GM21619 (cell line): ENCODE results near the gene PDE12.
"Not testable (repeated sequence)": the region's sequence is repeated elsewhere in the genome, so short reads cannot be mapped to it uniquely, and the experiment has no call there.

Experiments
- ATAC-seq: cut with Tn5 transposase; IDR thresholded peaks from one replicate; pipeline ENCODE4 v1.9.1; 2021; ENCODE audit not compliant: unreplicated experiment

PDE12 gene

GRCh38 chr3:57582474-57583168, 26.5 kb downstream of the PDE12 start:
- no peak for ATAC-seq

DNA sequence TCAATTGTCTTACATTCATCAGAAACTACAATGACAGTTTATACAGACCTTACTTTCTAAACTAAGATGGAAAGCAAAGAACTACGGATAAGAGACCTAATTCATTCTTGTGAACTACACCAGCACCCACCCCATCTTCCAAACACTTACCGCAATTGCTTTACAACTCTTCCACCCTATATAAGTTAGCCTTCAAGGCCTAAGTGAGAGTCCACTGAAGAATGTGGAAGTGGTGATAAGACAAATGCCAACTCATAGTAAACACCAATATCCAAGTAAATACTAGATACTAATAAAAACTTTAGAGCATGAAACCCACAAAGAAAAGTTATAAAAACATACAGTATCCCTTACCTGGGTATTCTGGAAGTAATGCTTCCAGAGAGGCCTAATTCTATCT, 27.5 kb downstream of the PDE12 start:
- no peak for ATAC-seq

- no peak for ATAC-seq
These were observed 30.7 kb downstream of the PDE12 start for GRCh38 chr3:57586778-57587177.

GRCh38 chr3:57587905-57588304, 31.8 kb downstream of the PDE12 start:
- no peak for ATAC-seq

- ATAC-seq: no peak
These were observed 36.2 kb downstream of the PDE12 start for GRCh38 chr3:57592306-57592705.

DNA sequence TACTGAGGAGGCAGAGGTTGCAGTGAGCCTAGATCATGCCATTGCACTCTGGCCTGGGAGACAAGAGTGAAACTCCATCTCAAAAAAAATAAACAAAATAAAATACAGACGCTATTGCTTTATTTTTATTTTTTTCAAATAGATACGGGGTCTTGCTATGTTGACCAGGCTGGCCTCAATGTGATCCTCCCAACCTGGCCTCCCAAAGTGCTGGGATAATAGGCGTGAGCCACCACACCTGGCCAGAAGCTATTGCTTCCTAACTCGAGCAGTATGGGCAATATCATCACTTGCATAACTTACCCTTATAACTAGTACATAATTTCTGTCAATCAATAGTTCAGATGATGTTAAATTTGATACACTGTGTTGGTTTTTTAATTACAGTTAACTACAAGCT, 38.1 kb downstream of the PDE12 start:
- no peak for ATAC-seq

- no peak for ATAC-seq
These were observed 38.5 kb downstream of the PDE12 start for GRCh38 chr3:57594576-57594975.

DNA sequence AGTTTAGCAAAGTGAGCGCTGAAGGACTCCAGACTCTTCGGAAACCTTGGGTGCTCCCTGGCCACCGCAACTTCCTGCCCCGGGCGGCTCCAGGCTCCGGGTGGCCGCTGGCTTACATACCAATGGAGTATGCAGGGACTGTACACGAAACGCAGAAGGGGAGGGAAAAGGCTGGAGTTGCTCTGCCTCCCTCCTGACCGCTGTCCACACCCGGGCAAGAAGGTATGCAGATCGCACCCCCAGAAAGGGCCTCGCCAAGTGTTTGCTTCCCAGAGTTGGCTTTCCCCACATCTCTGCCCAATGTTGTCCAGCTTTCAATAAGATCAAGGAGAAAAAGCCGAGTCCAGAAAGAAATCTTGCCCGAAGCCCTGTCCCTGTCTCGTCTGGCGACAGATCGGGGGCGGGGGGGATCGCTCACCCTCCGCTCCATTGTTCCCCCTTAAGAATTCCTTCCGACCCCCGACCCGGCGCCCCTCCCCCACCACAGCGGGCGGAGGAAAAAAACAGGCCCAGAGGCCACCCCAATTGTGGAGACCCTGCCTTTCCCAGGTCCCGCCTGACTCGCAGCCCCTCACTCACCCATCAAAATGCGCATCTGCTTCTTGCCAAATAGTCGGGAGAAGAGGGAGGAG, 40.5 kb downstream of the PDE12 start:
- peak; percentile 0 for ATAC-seq

DNA sequence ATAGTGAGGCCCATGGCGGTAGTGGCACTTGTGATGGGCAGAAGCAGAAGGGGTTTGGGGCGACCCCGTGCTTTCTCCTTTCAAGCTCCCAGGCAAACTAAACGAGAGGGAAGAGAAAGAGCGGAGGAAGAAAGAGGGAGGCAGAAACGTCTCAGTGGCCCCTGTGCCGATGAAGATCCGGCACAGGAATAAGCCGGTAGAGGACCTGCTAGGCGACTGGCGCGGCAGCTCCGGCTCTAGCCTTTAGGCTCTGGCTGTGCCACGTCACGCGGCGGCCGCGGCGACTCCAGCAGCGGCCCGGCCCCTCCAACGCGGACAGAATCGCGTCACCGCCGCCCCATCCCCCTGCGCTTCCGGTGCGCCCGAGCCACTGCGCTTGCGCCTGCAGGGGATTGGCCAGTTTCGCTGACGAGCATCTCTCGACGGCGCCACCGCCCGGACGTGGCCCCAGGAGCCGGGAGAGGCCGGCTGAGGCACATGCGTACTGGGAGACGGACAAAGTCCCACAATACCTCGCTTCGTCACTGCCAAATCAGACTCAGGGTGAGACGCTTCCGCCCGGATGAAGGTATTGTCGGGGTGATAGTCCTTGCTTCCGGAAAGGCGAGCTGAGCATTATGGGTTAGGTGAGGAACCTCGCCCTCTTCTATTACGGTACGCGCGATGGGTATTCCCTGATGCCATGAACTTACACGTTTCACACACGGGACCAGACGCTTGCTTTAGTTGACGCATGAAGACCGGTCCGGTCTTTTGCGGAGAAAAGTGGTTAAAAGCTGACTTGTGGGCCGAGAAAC, 41.3 kb downstream of the PDE12 start, which contains the start of gene ARF4:
Gene ARF4 (minus strand): TSS at position 218 of the 797 bp plus-strand sequence. CDS start 204 bp downstream, at position 14.
- peak; percentile 92 for ATAC-seq

DNA sequence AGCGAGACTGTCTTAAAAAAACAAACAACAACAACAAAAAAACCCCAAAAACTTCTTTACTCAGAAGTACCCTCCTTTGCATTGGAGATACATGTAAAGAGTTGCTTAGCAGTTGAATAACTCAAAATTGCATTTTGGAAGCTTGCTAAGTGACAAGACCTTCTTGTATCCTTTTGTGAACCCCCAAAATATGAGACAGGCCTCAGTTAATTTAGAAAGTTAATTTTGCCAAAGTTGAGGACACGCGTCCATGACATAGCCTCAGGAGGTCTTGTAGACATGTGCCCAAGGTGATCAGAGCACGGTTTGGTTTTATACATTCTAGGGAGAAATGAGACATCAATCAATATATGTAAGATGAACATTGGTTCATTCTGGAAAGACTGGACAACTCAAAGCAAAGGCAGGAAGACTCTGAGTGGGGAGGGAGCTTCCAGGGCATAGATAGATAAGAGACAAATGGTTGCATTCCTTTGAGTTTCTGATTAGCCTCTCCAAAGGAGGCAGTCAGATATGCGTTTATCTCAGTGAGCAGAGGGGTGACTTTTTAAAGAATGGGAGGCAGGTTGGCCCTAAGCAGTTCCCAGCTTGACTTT, 42.8 kb downstream of the PDE12 start:
- no peak for ATAC-seq

- no peak for ATAC-seq
These were observed 44.1 kb downstream of the PDE12 start for GRCh38 chr3:57600195-57600594.

DNA sequence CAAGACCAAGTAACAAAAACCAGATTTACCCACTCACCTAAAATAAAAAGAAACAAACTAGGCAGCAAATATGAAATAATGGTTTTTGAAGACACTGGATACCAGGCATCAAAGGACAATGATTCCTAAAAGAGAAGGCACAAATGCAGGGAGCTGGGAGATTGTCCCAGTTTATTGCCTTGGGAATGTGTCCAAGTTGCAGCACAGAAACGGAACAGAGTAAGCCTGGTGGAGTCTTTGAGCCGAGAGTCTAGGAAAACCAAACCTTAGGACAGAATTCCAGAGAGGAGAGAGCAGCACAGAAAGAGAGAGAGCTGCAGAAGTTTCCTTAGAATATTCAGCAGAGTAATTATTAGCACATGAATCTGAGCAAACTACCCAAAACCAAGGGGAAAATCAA, 48.9 kb downstream of the PDE12 start:
- no peak for ATAC-seq

DNA sequence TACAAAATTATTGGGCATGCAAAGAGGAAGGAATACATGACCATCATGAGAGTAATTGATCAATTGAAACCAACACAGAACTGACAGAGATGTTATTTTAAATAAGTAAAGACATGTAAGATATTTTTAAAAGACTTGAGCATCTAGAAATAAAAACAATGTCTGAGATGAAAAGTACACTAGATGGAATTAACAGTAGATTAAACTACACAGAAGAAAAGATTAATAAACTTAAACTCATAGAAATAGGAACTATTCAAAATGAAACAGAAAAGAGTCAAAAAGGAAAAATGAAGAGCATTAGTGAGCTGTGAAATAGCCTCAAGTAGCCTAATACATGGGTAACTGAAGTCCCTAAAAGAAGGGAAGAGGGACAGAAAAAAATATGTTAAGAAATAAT, 49.6 kb downstream of the PDE12 start:
- no peak for ATAC-seq

DNA sequence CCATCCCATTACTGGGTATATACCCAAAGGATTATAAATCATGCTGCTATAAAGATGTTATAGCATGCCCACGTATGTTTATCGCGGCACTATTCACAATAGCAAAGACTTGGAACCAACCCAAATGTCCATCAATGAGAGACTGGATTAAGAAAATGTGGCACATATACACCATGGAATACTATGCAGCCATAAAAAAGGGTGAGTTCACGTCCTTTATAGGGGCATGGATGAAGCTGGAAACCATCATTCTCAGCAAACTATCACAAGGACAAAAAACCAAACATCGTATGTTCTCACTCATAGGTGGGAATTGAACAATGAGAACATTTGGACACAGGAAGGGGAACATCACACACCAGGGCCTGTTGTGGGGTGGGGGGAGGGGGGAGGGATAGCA, 55.8 kb downstream of the PDE12 start:
- ATAC-seq: not testable (repeated sequence)

DNA sequence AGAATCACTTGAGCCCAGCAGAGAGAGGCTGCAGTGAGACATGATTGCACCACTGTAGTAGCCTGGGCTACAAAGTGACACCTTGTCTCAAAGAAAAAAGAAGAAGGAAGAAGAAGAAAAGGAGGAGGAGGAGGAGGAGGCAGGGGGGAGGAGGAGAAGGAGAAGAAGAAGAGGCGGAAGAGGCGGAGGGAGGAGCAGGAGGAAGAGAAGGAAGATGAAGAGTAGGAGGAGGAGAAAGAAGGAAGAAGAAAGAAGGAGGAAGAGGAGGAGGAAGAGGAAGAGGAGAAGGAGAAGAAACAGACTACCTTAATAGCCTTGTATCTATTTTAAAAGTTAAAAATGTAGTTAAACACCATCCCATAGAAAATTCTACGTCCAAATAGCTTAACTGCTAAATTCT, 60.2 kb downstream of the PDE12 start:
- ATAC-seq: no peak
